ENCODE data around the gene CCDC97. TPM values are rescaled to one million over a fixed set of nuclear protein-coding genes. Genes with fewer than 3 reads are reported as not detected.

The CCDC97 gene
- total and polyA plus RNA-seq, 2 experiments from 2014 or later: 15.1 to 24.4 TPM

GRCh38 chr19:41297628-41298347 lies 12.2 kb upstream of the CCDC97 start:
- no peak for DNase-seq (ENCODE audit: low spot score)
- Histone ChIP-seq H2AFZ (no peak overlapping the region), H3K4me2 (no peak overlapping the region), H3K79me2 (peaks cover 26% of the 10 kb centered on the region), H3K27ac (peak overlapping the region; percentile 86), H3K36me3 (replicated peaks; ENCODE audit: insufficient read depth, low read depth) (peaks cover 10% of the 10 kb centered on the region), H4K20me1 (ENCODE audit: insufficient read depth, poor library complexity, severe bottlenecking) (peaks cover 4% of the 10 kb centered on the region), H3K9me2 (replicated peaks; ENCODE audit: insufficient read depth) (no peaks in the 10 kb centered on the region), H3K4me3 (no peak overlapping the region), H3K27me3 (no peaks in the 10 kb centered on the region), H3K4me1 (ENCODE audit: insufficient read depth) (peaks cover 24% of the 10 kb centered on the region), H3K9me3 (ENCODE audit: low read depth) (no peaks in the 10 kb centered on the region)
- 90% methylated on average over 7 of the region's 7 CpGs for WGBS (ENCODE audit: low lambda C conversion rate, missing lambda C conversion rate)
- TF ChIP-seq EZH2phosphoT487 (IDR thresholded peaks at IDR 0.05; ENCODE audit: low read depth, severe bottlenecking, unreplicated experiment) (no peak), CTCF (IDR thresholded peaks at IDR 0.05; ENCODE audit: poor library complexity) (no peak), EZH2 (IDR thresholded peaks at IDR 0.05; ENCODE audit: borderline replicate concordance) (no peak)

DNA sequence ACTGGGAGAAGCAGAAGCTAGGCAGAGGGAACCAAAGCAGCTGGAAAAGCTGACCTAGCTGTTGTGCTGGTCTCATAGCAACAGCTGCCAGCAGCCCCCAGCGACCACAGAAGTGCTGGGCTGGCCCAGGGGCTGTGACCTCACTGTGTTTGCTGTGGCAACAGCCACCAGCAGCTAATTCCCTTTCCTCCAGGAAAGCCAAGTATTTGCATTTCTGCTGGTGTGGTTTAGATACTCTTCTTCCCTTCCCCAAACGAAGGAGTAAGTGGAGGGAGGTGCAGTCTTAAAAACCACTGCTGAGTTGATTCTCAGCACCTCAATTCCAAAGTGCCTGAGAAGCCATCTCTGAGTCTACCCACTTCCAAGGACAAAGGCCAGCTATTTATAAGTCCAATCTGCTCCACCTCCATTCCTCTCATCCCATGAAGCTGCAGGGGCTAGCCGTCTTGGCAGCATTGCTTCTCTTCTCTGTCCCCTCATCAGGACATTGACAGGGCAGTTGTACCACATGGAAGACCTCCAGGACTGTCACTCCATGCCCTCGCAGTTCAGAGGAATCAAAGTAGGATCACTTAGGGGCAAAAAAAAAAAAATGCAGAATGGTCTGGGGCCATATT lies 11.5 kb upstream of the CCDC97 start:
- H3K27ac ChIP-seq: peak overlapping the region; percentile 86
- peak; percentile 76 for DNase-seq (ENCODE audit: low spot score)
- WGBS (ENCODE audit: low lambda C conversion rate, missing lambda C conversion rate): 56% methylated on average over 4 of the region's 4 CpGs

GRCh38 chr19:41299046-41299754 lies 10.8 kb upstream of the CCDC97 start:
- no peak for TF ChIP-seq EZH2 (IDR thresholded peaks at IDR 0.05; ENCODE audit: borderline replicate concordance)
- TF ChIP-seq EZH2phosphoT487 (IDR thresholded peaks at IDR 0.05; ENCODE audit: low read depth, severe bottlenecking, unreplicated experiment): no peak
- no peak for TF ChIP-seq CTCF (IDR thresholded peaks at IDR 0.05; ENCODE audit: poor library complexity)
- no peak for DNase-seq (ENCODE audit: low spot score)
- no peaks in the 10 kb centered on the region for H3K27me3 ChIP-seq
- 80% methylated on average over 10 of the region's 10 CpGs for WGBS (ENCODE audit: low lambda C conversion rate, missing lambda C conversion rate)
- H2AFZ ChIP-seq: no peak overlapping the region
- H3K4me3 ChIP-seq: no peak overlapping the region
- no peak overlapping the region for H3K4me2 ChIP-seq
- peak overlapping the region; percentile 86 for H3K27ac ChIP-seq
- H3K36me3 ChIP-seq (replicated peaks; ENCODE audit: insufficient read depth, low read depth): no peaks in the 10 kb centered on the region
- H4K20me1 ChIP-seq (ENCODE audit: insufficient read depth, poor library complexity, severe bottlenecking): no peaks in the 10 kb centered on the region
- no peaks in the 10 kb centered on the region for H3K9me3 ChIP-seq (ENCODE audit: low read depth)
- H3K79me2 ChIP-seq: peaks cover 18% of the 10 kb centered on the region
- H3K4me1 ChIP-seq (ENCODE audit: insufficient read depth): peaks cover 24% of the 10 kb centered on the region
- no peaks in the 10 kb centered on the region for H3K9me2 ChIP-seq (replicated peaks; ENCODE audit: insufficient read depth)

More for the DNA sequence above, 11.5 kb upstream of the CCDC97 start:
- H3K79me2 ChIP-seq: peaks cover 19% of the 10 kb centered on the region
- no peaks in the 10 kb centered on the region for H3K27me3 ChIP-seq
- no peak for TF ChIP-seq EZH2phosphoT487 (IDR thresholded peaks at IDR 0.05; ENCODE audit: low read depth, severe bottlenecking, unreplicated experiment)
- no peak for TF ChIP-seq EZH2 (IDR thresholded peaks at IDR 0.05; ENCODE audit: borderline replicate concordance)
- TF ChIP-seq CTCF (IDR thresholded peaks at IDR 0.05; ENCODE audit: poor library complexity): no peak
- no peak overlapping the region for H3K4me3 ChIP-seq
- no peaks in the 10 kb centered on the region for H3K9me3 ChIP-seq (ENCODE audit: low read depth)
- H3K4me1 ChIP-seq (ENCODE audit: insufficient read depth): peaks cover 24% of the 10 kb centered on the region
- no peak overlapping the region for H3K4me2 ChIP-seq
- peaks cover 3% of the 10 kb centered on the region for H3K36me3 ChIP-seq (replicated peaks; ENCODE audit: insufficient read depth, low read depth)
- H4K20me1 ChIP-seq (ENCODE audit: insufficient read depth, poor library complexity, severe bottlenecking): peaks cover 1% of the 10 kb centered on the region
- no peaks in the 10 kb centered on the region for H3K9me2 ChIP-seq (replicated peaks; ENCODE audit: insufficient read depth)
- H2AFZ ChIP-seq: no peak overlapping the region

Measured in hepatocyte (in vitro differentiated cells).